GM23338 (cell line): Measurements from ENCODE around the gene SCUBE2.

Experiments
- EZH2 ChIP-seq: fragments of 200-600 bp; sonication (generic); IDR thresholded peaks from one replicate; pipeline ENCODE4 v1.8.0; 2017; ENCODE audit warnings: antibody characterized with exemption, mild to moderate bottlenecking, low read depth; ENCODE audit not compliant: unreplicated experiment
- NANOG ChIP-seq: IDR thresholded peaks from 2 replicates; pipeline ENCODE4 v1.6.1; 2016; ENCODE audit warnings: antibody characterized with exemption, borderline replicate concordance
- STAT1 ChIP-seq: IDR thresholded peaks from one replicate; pipeline ENCODE4 v1.6.1; 2016; ENCODE audit warnings: antibody characterized with exemption; ENCODE audit not compliant: unreplicated experiment
- ZNF114 ChIP-seq: fragments of 250-450 bp; sonication (Bioruptor Pico); IDR thresholded peaks from 2 replicates; pipeline ENCODE4 v1.5.0; 2020; ENCODE audit warnings: mild to moderate bottlenecking, moderate library complexity

GRCh38 chr11:9073466-9074225, 17.8 kb downstream of the SCUBE2 start:
- no peak for TF ChIP-seq NANOG
- no peak for TF ChIP-seq EZH2
- no peak for TF ChIP-seq STAT1
- TF ChIP-seq ZNF114, result no peak
